Measurements from ENCODE around the gene UTP11. TPM values are rescaled to one million over a fixed set of nuclear protein-coding genes. Genes with fewer than 3 reads are reported as not detected.

UTP11 gene
- total and polyA plus RNA-seq, 8 donors: 24.5 to 50.2 (median 41.2) TPM

GRCh38 chr1:38028105-38028591 lies 15.6 kb downstream of the UTP11 start:
- DNase-seq (peak in 1 of 4 donors; percentile 10), ATAC-seq (no peak)
- Histone ChIP-seq H3K36me3 (peaks cover 0 to 27% of the 10 kb centered on the region in 2 donors), H3K9me3 (no peaks in the 10 kb centered on the region), H3K4me1 (peaks cover 15 to 35% of the 10 kb centered on the region in 2 donors), H3K27ac (no peak overlapping the region), H3K4me3 (no peak overlapping the region), H3K27me3 (peaks cover 0 to 21% of the 10 kb centered on the region in 2 donors)
- intact Hi-C loops (cut with DNase I): no loop called here
- no peak for TF ChIP-seq CTCF (IDR thresholded peaks at IDR 0.05)

DNA sequence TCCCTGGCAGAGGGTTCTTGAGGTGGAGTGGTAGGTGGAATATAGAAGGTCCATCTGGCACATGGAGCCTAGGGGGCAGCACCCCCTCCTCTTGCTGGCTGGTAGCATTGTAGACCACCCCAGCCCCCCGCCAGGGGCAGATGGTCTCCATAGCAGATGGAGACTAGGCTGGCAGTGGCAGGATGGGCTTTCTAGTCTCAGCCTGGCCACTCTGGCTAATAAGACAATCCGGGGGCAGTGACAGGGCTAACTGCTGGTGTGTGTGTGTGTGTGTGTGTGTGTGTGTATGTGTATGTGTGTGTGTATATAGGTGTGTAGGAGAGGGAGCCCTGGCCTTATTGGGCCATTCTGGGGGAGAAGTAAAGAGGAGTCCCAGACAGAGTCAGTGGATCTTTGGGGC lies 16.1 kb downstream of the UTP11 start:
- H3K27me3 ChIP-seq: peaks cover 0 to 21% of the 10 kb centered on the region in 2 donors
- intact Hi-C loops (cut with DNase I): no loop called here
- peaks cover 0 to 22% of the 10 kb centered on the region in 2 donors for H3K36me3 ChIP-seq
- peak in 1 of 4 donors; percentile 21 for DNase-seq
- no peak overlapping the region for H3K27ac ChIP-seq
- no peaks in the 10 kb centered on the region for H3K9me3 ChIP-seq
- peaks cover 15 to 35% of the 10 kb centered on the region in 2 donors for H3K4me1 ChIP-seq
- ATAC-seq: no peak
- H3K4me3 ChIP-seq: no peak overlapping the region
- TF ChIP-seq CTCF (IDR thresholded peaks at IDR 0.05): no peak

DNA sequence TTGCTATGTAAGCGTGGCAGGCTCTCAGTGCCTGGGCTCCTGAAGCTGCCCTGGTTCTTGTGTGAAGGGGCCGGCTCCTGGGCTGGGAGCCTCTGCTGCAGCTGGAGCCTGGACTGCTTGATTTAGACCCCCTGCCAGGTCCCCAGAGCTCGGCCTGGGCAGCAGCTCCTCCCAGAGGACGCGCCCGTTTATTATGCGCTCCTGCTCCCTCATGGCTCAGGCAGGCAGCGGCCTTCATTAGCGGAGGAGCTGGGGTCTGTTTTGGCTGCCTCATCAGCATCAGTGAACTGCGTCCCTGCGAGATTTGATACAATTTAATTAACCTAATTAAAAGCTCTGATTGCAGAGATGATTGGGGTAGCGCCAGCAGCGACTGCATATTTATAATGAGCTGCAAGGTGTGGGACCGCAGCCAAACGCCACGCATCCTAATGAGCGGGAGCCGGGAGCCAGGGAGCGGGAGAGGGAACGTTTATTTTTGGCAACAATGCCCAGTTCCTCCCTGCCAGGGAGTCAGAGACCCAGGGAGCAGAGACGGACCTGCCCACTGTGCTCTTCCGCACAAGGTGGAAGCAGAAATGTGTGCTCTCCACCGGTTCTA lies 16.6 kb downstream of the UTP11 start:
- Histone ChIP-seq H3K27ac (peak overlapping the region; percentile 16 to 26), H3K36me3 (peaks cover 0 to 17% of the 10 kb centered on the region in 2 donors), H3K4me3 (no peak overlapping the region), H3K27me3 (peaks cover 0 to 21% of the 10 kb centered on the region in 2 donors), H3K9me3 (no peaks in the 10 kb centered on the region), H3K4me1 (peaks cover 15 to 35% of the 10 kb centered on the region in 2 donors)
- no peak for TF ChIP-seq CTCF (IDR thresholded peaks at IDR 0.05)
- intact Hi-C loops (cut with DNase I): no loop called here
- peak in 2 of 4 donors; percentile 33 to 62 for DNase-seq
- ATAC-seq: no peak

DNA sequence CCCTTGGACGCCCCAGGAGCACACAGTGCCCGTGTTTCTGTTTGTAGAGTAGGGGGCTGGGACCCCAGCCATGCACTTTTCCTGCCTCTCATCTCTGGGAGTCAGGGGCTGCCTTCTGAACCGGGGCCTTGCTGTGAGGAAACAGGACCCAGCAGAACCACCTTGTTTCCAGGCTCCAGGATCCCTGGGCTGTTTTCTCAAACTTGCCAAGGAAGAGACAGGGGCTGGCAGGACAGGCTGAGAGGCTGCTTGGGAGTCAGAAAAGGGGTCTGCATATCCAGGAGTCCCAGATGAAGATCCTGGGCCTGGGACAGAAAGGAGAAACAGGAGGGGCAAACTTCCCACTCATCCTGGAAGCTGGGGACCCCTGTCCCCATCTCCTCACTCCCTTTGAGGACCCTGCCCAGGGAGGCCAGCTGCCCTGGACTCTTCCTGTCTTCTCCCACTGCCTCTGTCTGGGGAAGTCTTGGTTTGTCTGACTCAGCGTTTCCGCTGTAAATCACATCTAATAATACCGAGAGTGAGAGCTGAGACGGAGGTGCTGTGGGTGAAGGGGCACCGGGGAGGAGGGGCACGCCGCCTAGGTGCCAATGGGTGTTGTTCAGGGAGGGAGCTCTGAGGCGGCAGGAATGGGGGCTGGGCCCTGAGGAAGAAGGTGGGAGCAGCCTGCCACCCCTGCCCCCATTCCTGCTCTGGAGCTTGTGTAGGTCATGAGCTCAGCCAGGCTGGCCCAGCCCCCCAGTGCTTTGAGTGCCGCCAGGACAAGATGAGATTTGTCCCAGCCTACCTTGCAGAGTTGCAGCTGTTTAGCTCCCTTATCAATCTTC lies 17.4 kb downstream of the UTP11 start:
- DNase-seq: peak in 2 of 4 donors; percentile 37 to 56

More for the DNA sequence above, 17.4 kb downstream of the UTP11 start:
- ATAC-seq: peak; percentile 41
- H3K27ac ChIP-seq: peak overlapping the region; percentile 16 to 26
- no peak for TF ChIP-seq CTCF (IDR thresholded peaks at IDR 0.05)
- H3K36me3 ChIP-seq: peaks cover 0 to 11% of the 10 kb centered on the region in 2 donors
- peaks cover 15 to 35% of the 10 kb centered on the region in 2 donors for H3K4me1 ChIP-seq
- H3K4me3 ChIP-seq: no peak overlapping the region
- no peaks in the 10 kb centered on the region for H3K9me3 ChIP-seq
- intact Hi-C loops (cut with DNase I): no loop called here
- H3K27me3 ChIP-seq: peaks cover 0 to 21% of the 10 kb centered on the region in 2 donors
